OCI-LY7 (cell line): ENCODE results near the gene NRK. TPM values are rescaled to one million over a fixed set of nuclear protein-coding genes. Genes with fewer than 3 reads are reported as not detected.
"Not testable (repeated sequence)": the region's sequence is repeated elsewhere in the genome, so short reads cannot be mapped to it uniquely, and the experiment has no call there.

Experiments
- BruUV-seq: library from RNA; stranded (reverse); fragments of 400-500 nt; replicated peaks from 2 replicates; lab custom pipeline; 2021; lab: Mats Ljungman, UMichigan
- CTCF ChIA-PET: fragments of 300-600 bp; sonication (Branson Sonifier 250); formaldehyde crosslinking; loops from one replicate; lab custom pipeline; 2022; ENCODE audit warnings: antibody characterized with exemption; ENCODE audit not compliant: unreplicated experiment; lab: Charles Lee
- POLR2A ChIA-PET: fragments of 300-600 bp; sonication (Branson Sonifier 250); formaldehyde crosslinking; loops from one replicate; lab custom pipeline; 2022; ENCODE audit warnings: antibody characterized with exemption; lab: Charles Lee
- DNase-seq: peaks from one replicate; pipeline ENCODE4 v3.0.0-alpha.2; 2015; ENCODE audit warnings: low spot score
- H2AFZ ChIP-seq: fragments of 200-600 bp; sonication (generic), shearing (Covaris generic); 2 replicates; pipeline ENCODE4 v1.6.1; 2014; ENCODE audit warnings: mild to moderate bottlenecking, antibody characterized with exemption, low read length, moderate library complexity
- H3K27ac ChIP-seq: fragments of 200-600 bp; sonication (generic); 2 replicates; pipeline ENCODE4 v1.5.1; 2014; ENCODE audit warnings: mixed run types, low read depth, mild to moderate bottlenecking, moderate library complexity, low read length, inconsistent platforms; ENCODE audit not compliant: poor library complexity, severe bottlenecking
- H3K36me3 ChIP-seq: fragments of 200-600 bp; sonication (generic); 2 replicates; pipeline ENCODE4 v1.6.1; 2014; ENCODE audit warnings: mild to moderate bottlenecking, antibody characterized with exemption, low read length, moderate library complexity, mixed read lengths; ENCODE audit not compliant: insufficient read depth
- H3K4me1 ChIP-seq: fragments of 200-600 bp; sonication (generic); 2 replicates; pipeline ENCODE4 v1.5.1; 2014; ENCODE audit warnings: mild to moderate bottlenecking, low read length; ENCODE audit not compliant: insufficient read depth, poor library complexity, severe bottlenecking
- H3K4me2 ChIP-seq: fragments of 200-600 bp; sonication (generic); 2 replicates; pipeline ENCODE4 v1.6.1; 2014; ENCODE audit warnings: mild to moderate bottlenecking, low read length
- H3K4me3 ChIP-seq: fragments of 200-600 bp; sonication (generic); 2 replicates; pipeline ENCODE4 v1.5.1; 2014; ENCODE audit warnings: mild to moderate bottlenecking, low read depth, low read length; ENCODE audit not compliant: poor library complexity, severe bottlenecking
- H3K79me2 ChIP-seq: fragments of 200-600 bp; sonication (generic); 2 replicates; pipeline ENCODE4 v1.6.1; 2016; ENCODE audit warnings: low read depth, mild to moderate bottlenecking, low read length, moderate library complexity, mixed read lengths; ENCODE audit not compliant: insufficient read depth
- H3K9me2 ChIP-seq: fragments of 200-600 bp; sonication (generic); 2 replicates; pipeline ENCODE4 v1.6.1; 2016; ENCODE audit warnings: mild to moderate bottlenecking, low read length, mixed read lengths; ENCODE audit not compliant: insufficient read depth
- H3K9me3 ChIP-seq: fragments of 200-600 bp; sonication (generic); 2 replicates; pipeline ENCODE4 v1.6.1; 2014; ENCODE audit warnings: mild to moderate bottlenecking, mixed run types, low read length, mixed read lengths
- H4K20me1 ChIP-seq: fragments of 200-600 bp; sonication (generic); 2 replicates; pipeline ENCODE4 v1.6.1; 2014; ENCODE audit warnings: mild to moderate bottlenecking, antibody characterized with exemption, low read length, moderate library complexity, mixed read lengths; ENCODE audit not compliant: insufficient read depth
- CTCF ChIP-seq: fragments of 200-600 bp; sonication (generic); conservative IDR thresholded peaks from 2 replicates; pipeline ENCODE4 v1.5.1; 2014; ENCODE audit warnings: mild to moderate bottlenecking, antibody characterized with exemption, low read length, moderate library complexity, mixed read lengths
- EZH2phosphoT487 ChIP-seq: fragments of 200-600 bp; sonication (generic); IDR thresholded peaks from 2 replicates; pipeline ENCODE4 v1.6.1; 2018; ENCODE audit warnings: low read depth, borderline replicate concordance, mild to moderate bottlenecking, mixed run types, antibody characterized with exemption, low read length, moderate library complexity, mixed read lengths
- intact Hi-C: fragments of 100-400 bp; cut with micrococcal nuclease; formaldehyde crosslinking; loops from one replicate; pipeline ENCODE4 v1.10.0; 2022; ENCODE audit not compliant: unreplicated experiment
- total RNA-seq, 2 experiments: library from RNA; depleted of rRNA in 1 of 2; stranded (reverse); fragments of >200 nt in 1 of 2; shearing (Covaris generic) in 1 of 2; gene quantifications; 2 replicates each; pipeline ENCODE4 v1.2.3, GENCODE V29; 2014 to 2022

Gene NRK
- total RNA-seq, 2 experiments from 2014 or later: not detected

DNA sequence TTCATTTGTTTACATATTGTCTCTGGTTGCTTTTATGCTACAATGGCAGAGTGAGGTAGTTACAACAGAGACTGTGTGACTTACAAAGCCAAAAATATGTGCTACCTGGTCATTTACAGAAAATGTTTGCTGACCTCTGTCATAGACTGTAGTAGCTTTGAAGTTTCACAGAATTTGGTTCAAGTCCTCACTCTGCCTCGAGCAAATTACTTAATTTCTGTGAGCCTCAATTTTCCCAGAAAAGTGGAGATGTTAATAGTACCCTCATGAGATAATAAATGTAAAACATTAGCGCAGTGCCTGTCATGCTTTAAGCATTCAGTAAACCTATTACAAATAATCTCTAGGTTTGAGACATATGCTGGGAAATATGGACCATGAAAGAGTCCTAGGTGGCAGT, 18.4 kb upstream of the NRK start:
- intact Hi-C loops: no loop called here

GRCh38 chrX:105805655-105806054, 16.7 kb upstream of the NRK start:
- H3K27ac ChIP-seq, DNase-seq, H3K9me2 ChIP-seq, H3K9me3 ChIP-seq, H3K79me2 ChIP-seq, BruUV-seq, CTCF ChIA-PET, H4K20me1 ChIP-seq, H3K4me1 ChIP-seq, POLR2A ChIA-PET, H3K36me3 ChIP-seq, H3K4me3 ChIP-seq, H3K4me2 ChIP-seq, H2AFZ ChIP-seq, intact Hi-C loops: not testable (repeated sequence)

More for the DNA sequence above, 18.4 kb upstream of the NRK start:
- Histone ChIP-seq H3K4me1 (no peaks in the 10 kb centered on the region), H2AFZ (no peak overlapping the region), H3K9me3 (no peaks in the 10 kb centered on the region), H3K27ac (no peak overlapping the region), H3K9me2 (no peaks in the 10 kb centered on the region), H3K79me2 (no peaks in the 10 kb centered on the region), H3K4me3 (no peak overlapping the region), H3K36me3 (no peaks in the 10 kb centered on the region), H3K4me2 (no peak overlapping the region), H4K20me1 (no peaks in the 10 kb centered on the region)
- ChIA-PET POLR2A (no interaction called here), CTCF (no interaction called here)
- TF ChIP-seq EZH2phosphoT487 (no peak), CTCF (no peak)
- no TSS peak for BruUV-seq
- DNase-seq: no peak

DNA sequence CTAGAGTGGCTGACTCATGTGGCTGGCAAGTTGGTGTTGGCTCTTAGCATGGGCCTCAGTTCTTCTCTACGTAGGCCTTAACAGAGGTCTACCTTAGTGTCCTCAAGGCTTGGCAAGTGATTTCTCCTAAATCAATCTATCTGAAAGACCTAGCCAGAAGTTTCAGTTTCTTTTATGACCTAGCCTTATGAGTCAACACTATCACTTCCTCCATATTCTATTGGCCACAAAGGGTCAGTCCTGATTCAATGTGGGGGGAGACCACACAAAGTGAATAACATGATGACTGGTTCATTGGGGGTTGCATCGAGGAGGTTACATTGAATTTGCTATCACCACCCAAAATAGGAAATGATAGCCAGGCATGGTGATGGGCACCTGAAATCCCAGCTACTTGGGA, 5.8 kb upstream of the NRK start:
- no peak overlapping the region for H3K4me2 ChIP-seq
- POLR2A ChIA-PET: no interaction called here
- CTCF ChIA-PET: no interaction called here
- H4K20me1 ChIP-seq: no peaks in the 10 kb centered on the region
- BruUV-seq: no TSS peak
- DNase-seq: no peak
- TF ChIP-seq EZH2phosphoT487: no peak
- TF ChIP-seq CTCF: no peak
- H3K79me2 ChIP-seq: no peaks in the 10 kb centered on the region
- no peaks in the 10 kb centered on the region for H3K36me3 ChIP-seq
- no peaks in the 10 kb centered on the region for H3K4me1 ChIP-seq
- H3K9me2 ChIP-seq: no peaks in the 10 kb centered on the region
- intact Hi-C loops: no loop called here
- H3K27ac ChIP-seq: no peak overlapping the region
- no peak overlapping the region for H3K4me3 ChIP-seq
- H2AFZ ChIP-seq: no peak overlapping the region
- no peaks in the 10 kb centered on the region for H3K9me3 ChIP-seq
